GM19035 (cell line): ENCODE results near the gene ACTL10.

ENCODE experiments used
- ATAC-seq: cut with Tn5 transposase; IDR thresholded peaks from one replicate; pipeline ENCODE4 v1.9.1; 2021; ENCODE audit not compliant: unreplicated experiment

The ACTL10 gene

GRCh38 chr20:33676121-33676520 is 9.4 kb downstream of the ACTL10 start:
- no peak for ATAC-seq

- no peak for ATAC-seq
These were observed 10.2 kb downstream of the ACTL10 start for GRCh38 chr20:33676652-33677645.

- no peak for ATAC-seq
These were observed 11.4 kb downstream of the ACTL10 start for GRCh38 chr20:33677991-33678702.

DNA sequence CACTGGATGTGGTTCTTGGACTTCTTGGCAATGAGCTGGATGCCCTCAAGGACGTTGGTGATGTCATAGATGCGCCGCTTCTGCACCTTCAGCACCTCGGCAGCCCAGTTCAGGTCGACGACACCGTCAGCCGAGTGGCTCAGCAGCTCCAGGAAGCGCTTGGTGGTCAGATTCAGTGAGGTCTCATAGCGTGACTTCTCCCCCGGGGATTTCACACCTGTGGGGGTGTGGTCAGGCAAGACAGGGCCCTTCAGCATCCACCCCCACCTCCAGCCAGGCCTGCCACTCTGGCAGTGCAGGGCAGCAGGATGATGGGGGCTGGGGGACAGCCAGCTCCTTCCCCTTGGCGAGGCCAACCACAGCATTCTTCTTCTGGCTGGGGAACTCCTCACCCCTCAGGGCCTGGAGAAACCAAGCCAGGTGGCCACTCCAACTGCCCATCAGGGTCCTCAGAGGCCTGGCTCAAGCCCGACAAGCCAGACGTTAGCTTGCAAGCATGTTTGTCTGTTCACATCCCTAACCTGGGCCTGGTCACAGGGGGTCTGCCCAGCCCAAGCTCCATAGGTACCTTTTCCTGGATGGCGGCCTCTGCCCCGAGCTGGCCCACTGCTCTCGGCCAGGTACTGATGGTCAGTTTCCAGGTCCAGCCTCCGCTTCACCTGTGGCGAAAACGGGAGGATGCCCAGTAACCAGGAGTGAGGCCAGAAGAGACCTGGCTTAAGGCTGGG is 13.2 kb downstream of the ACTL10 start:
- peak; percentile 52 for ATAC-seq

GRCh38 chr20:33680686-33681085 is 13.9 kb downstream of the ACTL10 start:
- ATAC-seq: no peak

GRCh38 chr20:33681288-33681687 is 14.5 kb downstream of the ACTL10 start:
- no peak for ATAC-seq

DNA sequence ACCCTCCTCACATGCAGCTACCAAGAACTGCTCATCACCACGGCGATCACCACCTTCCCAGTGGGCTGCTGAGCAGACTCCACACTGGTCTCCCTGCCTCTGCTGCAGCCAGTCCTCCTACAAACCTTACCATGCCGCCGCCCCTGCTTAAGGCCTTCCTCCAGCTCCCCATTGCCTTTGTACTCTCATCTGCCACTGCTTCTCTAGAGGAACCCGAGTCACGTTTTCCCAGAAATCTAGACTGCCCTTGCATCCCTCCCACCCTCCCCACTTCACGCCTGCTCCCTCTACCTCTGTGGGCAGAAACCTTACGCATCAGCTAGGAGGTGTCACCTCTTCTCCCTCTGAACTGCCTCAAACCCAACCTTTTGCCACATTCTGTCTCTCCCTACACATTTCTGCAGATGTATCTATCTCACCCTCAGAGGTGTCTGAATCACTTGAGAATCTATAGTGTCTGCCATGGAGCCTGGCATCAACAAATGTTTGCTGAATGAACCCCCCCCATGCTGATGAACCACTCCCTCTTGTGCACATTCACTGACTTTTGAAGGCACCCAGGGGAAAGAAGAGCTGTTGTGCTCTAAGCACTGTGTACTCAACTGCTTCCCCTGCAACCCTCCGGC is 15.1 kb downstream of the ACTL10 start:
- no peak for ATAC-seq

- no peak for ATAC-seq
These were observed 18.0 kb downstream of the ACTL10 start for GRCh38 chr20:33684533-33685327.

DNA sequence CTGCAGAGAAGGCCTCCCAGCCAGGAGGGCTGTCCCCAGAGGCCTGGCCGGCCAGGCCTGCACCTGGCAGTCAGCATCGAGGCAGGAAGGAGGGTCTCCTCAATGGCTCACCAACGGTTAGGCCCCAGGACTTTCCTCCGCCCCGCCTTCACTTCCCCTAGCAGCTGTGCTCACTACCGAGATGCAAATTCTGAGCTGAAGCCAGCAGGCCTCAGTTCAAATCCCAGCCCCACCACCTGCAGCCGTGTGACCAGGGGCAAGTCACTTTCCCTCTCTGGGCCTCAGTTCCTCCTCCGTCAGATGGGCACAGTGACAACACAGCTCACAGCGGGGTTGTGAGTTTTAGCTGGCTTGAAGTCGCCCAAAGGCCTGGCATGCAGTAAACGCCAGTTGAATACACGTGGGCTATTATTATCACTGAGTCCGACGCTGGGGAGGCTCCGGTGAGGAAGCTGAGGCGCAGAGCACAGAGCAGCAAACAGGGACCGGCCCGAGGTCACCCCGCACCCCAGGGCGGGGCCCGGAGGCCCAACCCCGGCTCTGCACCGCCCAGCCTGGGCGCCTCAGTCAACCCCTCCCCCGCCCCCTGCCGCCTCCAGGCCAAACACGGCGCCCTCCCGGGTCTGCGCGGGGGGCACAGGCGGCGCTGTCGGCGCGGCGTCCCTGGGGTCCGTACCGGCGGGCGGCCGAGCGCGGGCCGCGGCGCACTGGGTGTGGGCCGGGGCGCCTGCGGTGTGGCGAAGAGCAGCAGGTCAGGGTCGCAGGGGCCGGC is 18.8 kb downstream of the ACTL10 start:
- peak; percentile 36 for ATAC-seq

DNA sequence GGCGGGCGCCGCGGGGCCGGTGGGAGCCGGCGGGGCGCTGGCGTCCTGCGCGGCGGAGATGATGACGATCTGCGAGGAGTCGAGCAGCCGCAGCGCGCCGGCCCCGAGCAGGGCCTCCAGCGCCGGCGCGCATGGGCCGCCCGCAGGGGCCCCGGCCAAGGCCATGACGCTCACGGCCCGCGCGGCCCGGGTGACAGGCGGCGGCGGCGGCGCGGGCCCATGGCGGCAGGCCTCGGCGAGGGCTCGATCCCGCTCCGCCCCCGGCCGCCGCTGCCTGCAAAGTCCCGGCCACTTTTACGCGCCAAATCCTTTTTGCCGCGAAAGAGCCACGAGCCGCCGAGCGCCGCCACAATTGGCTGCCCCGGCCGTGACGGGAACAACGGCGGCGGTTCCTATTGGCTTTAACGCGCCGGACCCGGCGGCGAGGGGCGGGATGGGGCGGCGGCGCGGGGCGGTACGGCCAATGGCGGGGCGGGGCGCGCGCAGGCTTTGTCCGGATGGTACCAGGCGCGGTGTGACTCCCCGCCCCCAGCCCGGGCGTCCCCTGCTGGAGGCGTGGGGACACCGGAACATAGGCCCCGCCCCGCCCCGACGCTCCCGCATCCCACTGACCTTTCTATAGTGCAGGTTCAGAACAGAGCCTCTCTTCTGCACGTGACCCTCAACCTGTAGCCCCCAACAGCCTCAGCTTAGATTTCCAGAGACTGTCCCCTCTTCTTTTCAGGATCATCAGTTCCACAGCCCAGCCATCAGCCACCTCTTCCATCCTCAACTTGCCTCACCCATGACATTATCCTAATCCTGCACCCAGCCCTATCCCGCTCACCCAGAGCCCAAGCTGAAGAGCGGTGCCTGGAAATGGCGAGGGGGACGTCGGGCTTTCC is 19.6 kb downstream of the ACTL10 start, which contains the start of gene E2F1:
Gene E2F1, minus strand, starts transcription at position 286 of the 884 bp plus-strand sequence. Its CDS starts 121 bp downstream, at position 165.
- peak; percentile 87 for ATAC-seq

- no peak for ATAC-seq
These were observed 20.2 kb downstream of the ACTL10 start for GRCh38 chr20:33686984-33687366.

DNA sequence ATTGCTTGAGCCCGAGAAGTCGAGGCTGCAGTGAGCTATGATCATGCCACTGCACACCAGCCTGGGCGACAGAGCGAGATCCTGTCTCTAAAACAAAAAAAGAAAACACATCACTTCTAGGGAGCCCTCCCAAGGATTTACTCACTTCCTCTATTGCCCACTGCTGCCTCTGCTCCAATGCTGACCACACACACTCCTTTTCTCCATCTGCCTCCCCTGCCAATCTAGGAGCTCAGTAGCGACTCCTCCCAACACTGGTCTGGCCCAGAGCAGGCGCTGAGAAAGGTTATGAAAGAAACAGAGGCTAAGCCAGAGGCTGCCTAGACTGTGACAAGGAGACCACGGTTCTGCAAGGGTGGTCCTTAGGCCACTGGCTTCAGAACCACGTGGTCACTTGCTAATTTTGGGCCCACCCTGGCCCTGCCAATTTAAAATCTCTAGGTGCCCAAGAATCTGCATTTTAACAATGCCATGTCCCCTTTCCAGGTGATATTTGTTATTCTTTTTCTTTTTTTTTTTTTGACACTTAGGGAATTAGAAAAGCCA is 20.7 kb downstream of the ACTL10 start:
- ATAC-seq: no peak

DNA sequence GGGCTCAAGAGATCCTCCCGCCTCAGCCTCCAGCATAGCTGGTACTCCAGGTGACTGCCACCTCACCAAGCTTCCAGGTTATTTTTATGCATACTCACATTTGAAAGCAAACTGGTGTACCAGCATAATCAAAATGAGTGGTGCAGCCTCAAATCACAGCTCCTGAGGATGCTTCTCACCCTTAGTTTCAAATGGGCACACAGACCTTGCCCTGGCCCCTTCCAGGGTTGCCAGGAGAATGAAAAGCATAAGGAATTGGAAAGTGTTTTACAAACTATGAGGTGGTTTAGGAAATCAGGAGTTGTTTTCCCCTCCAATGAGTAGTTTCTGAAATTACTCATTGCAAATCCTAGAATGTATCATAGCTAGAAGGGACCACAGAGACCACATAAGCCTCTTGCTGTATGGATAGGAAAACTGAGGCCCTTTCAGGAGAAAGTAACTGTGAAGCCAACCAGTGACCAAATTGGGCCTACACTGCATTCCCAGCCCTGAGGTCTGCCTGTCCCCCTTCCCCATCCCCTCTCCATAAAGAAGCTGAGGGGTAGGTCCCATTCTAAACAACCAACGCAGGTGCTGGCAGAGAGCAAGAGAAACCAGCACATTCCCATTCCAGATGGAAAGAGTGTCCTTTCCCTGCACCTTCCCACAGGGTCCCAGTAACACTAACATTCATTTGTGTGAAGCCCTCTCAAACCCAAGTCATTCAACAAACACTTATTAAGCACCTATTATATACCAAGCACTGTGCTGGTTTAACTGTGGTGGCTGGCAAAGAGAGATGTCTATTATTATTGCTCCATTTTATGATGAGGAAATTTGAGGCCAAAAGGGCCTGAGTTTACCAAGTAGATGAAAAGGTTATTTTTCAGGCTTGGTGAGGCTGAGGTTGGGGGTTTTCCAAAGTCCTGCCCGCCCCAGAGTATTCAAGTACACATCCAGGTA is 21.5 kb downstream of the ACTL10 start:
- ATAC-seq: no peak

- no peak for ATAC-seq
These were observed 22.2 kb downstream of the ACTL10 start for GRCh38 chr20:33688938-33689424.

DNA sequence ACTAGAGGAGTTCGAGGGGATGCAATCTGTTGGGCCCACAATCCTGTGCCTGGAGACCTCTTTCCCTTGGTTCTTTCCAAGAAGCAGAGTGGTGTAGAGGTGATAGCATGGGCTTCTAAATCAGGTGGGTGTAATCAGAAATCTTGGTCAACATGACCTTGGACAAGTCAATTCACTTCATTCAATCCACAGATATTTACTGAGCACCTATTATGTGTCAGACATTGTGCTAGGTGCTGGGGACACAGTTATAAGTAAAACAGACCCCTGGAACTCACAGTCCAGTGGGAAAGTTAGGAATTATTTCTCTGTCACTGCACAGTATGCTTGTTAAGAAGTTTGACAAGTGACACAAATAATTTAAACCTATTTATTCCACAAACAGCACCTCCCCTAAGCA is 22.8 kb downstream of the ACTL10 start:
- ATAC-seq: no peak

DNA sequence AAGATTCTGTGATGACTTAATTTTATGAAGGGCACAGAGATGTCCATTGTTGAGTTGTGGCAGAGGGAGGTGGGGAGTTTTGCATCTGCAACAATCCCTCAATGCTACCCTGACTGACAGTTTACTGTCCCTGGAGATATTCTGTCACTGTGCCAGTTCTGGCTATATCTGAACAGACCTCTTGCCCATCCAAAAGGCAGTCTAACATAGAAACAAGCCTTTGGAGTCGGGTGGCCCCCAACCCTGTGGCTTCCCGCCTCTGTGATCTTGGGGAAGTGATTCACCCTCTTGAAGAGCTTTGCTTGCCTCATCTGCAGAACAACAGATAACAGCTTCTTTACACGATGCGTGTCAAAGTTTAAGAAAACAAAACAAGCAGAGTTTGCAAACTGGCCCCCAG is 23.2 kb downstream of the ACTL10 start:
- ATAC-seq: no peak

- ATAC-seq: no peak
These were observed 26.5 kb downstream of the ACTL10 start for GRCh38 chr20:33693289-33693688.
